ENCODE measurements around the gene KDM6B.
A peak's percentile ranks its signal among the peaks of the same experiment; 100 is the strongest.

DNA sequence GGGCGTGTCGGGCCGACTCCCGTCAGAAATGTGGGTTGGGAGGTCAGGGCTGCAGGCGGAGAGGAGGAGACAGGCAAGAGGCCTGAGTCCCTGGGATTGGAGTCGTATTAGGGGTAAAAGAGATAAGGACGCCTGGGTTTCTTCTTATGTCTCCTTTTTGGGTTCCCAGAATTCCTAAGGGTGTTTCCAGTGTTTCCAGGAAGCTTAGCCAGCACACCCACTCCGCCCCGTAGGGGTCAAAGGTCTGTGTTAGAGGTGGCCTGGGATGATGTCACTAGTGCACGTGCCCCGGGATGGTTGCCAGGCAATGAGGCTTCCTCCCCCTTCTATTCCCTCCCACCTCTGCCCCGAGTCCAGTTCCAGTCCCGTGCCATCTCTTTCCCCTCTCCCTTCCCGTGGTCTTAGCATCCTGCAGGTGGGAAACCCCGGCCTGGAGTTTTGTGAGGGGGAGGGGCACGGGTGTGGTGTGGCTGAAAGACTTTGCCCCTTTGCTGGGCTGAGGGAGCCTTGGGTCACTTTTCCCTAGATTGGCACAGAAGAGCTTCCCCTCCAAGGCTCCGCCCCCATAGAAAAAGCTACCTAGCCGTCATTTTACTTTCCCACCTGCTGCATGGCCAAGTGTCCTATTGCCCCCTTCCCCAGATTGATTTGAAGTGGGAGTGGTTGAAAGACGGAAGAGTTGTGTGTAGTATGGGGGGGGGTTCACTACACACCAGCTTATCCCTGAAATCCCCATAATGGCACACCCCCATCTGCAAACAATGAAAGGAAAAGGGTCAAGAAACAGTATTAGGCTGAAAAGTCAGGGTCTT is 2.8 kb downstream of the KDM6B start:
- TF ChIP-seq POLR2AphosphoS5 (IDR thresholded peaks at IDR 0.05) (peak; percentile 31 to 91 (median 47)), CTCF (IDR thresholded peaks at IDR 0.05) (peak in 1 of 7 experiments; percentile 4), POLR2A (IDR thresholded peaks at IDR 0.05) (no peak)

Data from stomach (tissue), 4 donors.